ENCODE data around the gene PAX8. TPM values are rescaled to one million over a fixed set of nuclear protein-coding genes. Genes with fewer than 3 reads are reported as not detected.
A peak's percentile ranks its signal among the peaks of the same experiment; 100 is the strongest.

PAX8 gene
- total and polyA plus RNA-seq, 12 donors = 0.08 to 2.0 (median 0.41) TPM; not detected in 3

DNA sequence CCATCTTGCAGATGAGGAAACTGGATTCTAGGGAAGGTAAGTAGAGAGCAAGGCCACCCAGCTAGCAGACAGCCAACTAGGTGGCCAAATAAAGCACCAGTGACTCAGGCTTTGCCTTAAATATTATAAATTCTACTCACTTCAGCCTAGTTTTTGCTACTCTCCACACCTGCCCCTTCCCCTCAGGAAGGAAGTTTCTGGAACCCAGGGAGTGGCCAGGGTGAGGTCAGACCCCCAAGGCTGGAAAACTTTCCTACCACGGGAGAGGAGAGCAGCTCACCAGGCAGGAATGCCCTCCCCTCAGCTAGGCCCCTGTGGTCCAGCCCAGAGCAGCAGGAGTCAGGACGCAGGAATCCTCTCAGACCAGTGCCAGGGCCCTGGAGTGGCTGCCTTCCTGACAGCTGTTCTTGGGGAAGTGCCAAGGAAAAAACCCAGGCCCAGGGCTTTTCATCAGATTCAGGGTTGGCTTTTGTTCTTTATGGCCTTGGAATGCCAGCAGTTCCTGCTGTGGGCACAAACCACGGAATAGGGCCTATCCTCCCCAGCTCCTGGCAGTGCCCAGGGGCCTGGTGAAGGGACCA is 5.1 kb upstream of the PAX8 start:
- Histone ChIP-seq H3K27ac (peak overlapping the region in 8 of 10 donors; percentile 2 to 62 (median 40)), H3K36me3 (no peaks in the 10 kb centered on the region), H3K27me3 (peaks cover 0 to 22% (median 10%) of the 10 kb centered on the region in 7 donors), H3K4me1 (peaks cover 4 to 24% (median 17%) of the 10 kb centered on the region in 9 donors), H3K4me3 (no peak overlapping the region), H3K9me3 (no peaks in the 10 kb centered on the region)
- intact Hi-C loops (cut with DNase I) = loop anchor here in 1 of 10 donors (2.0 kb wide), 1 partner anchor 53 kb away; no protein-coding TSS in a partner anchor
- ATAC-seq = peak; percentile 71 to 92 (median 88)
- TF ChIP-seq, protein P1, sequence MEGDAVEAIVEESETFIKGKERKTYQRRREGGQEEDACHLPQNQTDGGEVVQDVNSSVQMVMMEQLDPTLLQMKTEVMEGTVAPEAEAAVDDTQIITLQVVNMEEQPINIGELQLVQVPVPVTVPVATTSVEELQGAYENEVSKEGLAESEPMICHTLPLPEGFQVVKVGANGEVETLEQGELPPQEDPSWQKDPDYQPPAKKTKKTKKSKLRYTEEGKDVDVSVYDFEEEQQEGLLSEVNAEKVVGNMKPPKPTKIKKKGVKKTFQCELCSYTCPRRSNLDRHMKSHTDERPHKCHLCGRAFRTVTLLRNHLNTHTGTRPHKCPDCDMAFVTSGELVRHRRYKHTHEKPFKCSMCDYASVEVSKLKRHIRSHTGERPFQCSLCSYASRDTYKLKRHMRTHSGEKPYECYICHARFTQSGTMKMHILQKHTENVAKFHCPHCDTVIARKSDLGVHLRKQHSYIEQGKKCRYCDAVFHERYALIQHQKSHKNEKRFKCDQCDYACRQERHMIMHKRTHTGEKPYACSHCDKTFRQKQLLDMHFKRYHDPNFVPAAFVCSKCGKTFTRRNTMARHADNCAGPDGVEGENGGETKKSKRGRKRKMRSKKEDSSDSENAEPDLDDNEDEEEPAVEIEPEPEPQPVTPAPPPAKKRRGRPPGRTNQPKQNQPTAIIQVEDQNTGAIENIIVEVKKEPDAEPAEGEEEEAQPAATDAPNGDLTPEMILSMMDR (IDR thresholded peaks at IDR 0.05) = no peak
- DNase-seq = peak; percentile 39 to 44
- 6 to 28% methylated on average over 3 of the region's 3 CpGs for WGBS, 2 donors

GRCh38 chr2:113282747-113283533 is 4.2 kb upstream of the PAX8 start:
- Histone ChIP-seq H3K27ac (peak overlapping the region in 8 of 10 donors; percentile 2 to 62 (median 40)), H3K9me3 (no peaks in the 10 kb centered on the region), H3K4me1 (peaks cover 4 to 24% (median 20%) of the 10 kb centered on the region in 9 donors), H3K27me3 (peaks cover 4 to 30% (median 19%) of the 10 kb centered on the region in 7 donors), H3K36me3 (no peaks in the 10 kb centered on the region), H3K4me3 (no peak overlapping the region)
- intact Hi-C loops (cut with DNase I) = loop anchor here in 1 of 10 donors (2.0 kb wide), 1 partner anchor 54 kb away; no protein-coding TSS in a partner anchor
- peak in 7 of 8 donors; percentile 48 to 67 (median 54) for ATAC-seq
- TF ChIP-seq, protein P1 (IDR thresholded peaks at IDR 0.05) = peak in 5 of 9 donors; percentile 9 to 36 (median 28)
- WGBS, 2 donors = 56 to 57% methylated on average over 12 of the region's 12 CpGs
- DNase-seq = peak; percentile 19 to 39

GRCh38 chr2:113281910-113282746 is 3.4 kb upstream of the PAX8 start:
- TF ChIP-seq, protein P1 (IDR thresholded peaks at IDR 0.05) = no peak
- H3K36me3 ChIP-seq = no peaks in the 10 kb centered on the region
- no peak overlapping the region for H3K27ac ChIP-seq
- ATAC-seq = no peak
- intact Hi-C loops (cut with DNase I) = loop anchor here in 2 of 10 donors (2.0 kb wide), 2 partner anchors 55 to 65 kb away; no protein-coding TSS in a partner anchor
- no peaks in the 10 kb centered on the region for H3K9me3 ChIP-seq
- 64 to 72% methylated on average over 12 of the region's 12 CpGs for WGBS, 2 donors
- no peak for DNase-seq
- peaks cover 6 to 33% (median 26%) of the 10 kb centered on the region in 9 donors for H3K4me1 ChIP-seq
- H3K4me3 ChIP-seq = no peak overlapping the region
- peaks cover 12 to 38% (median 27%) of the 10 kb centered on the region in 7 donors for H3K27me3 ChIP-seq
